ENCODE results near the gene RNF169.

Gene RNF169, protein sequence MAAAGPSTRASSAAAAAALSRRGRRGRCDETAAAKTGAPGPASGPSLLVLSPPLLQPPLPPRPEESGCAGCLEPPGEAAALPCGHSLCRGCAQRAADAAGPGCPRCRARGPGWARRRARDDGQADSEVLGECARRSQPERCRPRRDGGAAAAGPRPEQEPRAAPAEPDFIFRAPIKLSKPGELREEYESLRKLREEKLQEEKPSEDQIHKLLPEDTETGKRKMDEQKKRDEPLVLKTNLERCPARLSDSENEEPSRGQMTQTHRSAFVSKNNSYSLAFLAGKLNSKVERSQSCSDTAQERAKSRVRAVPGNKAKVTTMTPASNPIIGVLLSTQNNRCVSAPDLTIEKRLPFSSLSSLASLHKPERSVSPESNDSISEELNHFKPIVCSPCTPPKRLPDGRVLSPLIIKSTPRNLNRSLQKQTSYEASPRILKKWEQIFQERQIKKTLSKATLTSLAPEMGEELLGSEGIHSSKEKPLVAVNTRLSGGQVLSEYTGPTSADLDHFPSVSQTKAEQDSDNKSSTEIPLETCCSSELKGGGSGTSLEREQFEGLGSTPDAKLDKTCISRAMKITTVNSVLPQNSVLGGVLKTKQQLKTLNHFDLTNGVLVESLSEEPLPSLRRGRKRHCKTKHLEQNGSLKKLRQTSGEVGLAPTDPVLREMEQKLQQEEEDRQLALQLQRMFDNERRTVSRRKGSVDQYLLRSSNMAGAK

DNA sequence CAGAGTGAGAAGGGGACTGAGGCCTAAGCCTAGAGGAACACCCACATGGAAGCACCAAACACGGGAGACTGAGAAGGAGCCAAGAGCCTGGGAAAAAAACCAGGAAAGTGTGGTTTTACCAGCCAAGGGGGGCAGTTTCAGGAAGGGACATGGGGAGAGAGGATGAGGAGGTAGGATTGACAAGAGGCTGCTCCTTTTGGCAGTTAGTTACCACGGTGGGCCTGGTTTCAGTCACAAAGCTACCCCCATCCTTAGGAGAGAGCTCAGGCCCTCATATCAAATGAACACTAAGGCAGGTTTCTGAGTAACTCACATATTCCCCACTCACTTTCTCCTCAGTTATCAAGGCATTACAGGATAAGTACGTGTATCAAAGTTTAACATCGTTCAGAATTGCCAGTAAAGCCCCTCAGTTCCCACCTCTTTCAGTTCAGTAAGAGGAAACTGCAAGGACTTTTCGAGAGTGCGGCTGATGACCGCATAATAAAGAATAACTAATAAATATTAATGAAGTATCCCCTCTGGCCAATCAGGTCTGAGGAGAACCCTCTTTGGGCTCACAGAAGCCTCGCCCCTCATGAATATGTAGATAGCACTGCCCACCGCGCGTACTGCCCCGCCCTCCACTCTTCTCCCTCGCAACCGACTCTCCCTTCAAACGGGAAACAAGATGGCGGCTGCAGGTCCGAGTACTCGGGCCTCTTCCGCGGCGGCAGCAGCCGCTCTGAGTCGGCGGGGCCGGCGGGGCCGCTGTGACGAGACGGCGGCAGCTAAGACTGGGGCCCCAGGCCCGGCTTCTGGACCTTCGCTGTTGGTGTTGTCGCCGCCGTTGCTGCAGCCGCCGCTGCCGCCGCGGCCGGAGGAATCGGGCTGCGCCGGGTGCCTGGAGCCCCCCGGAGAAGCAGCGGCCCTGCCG is at the start of gene RNF169:
TSS of gene RNF169 (plus strand) at position 639 of the 916 bp plus-strand sequence. CDS start at position 671, 32 bp downstream.
- peak; percentile 94 for DNase-seq

DNA sequence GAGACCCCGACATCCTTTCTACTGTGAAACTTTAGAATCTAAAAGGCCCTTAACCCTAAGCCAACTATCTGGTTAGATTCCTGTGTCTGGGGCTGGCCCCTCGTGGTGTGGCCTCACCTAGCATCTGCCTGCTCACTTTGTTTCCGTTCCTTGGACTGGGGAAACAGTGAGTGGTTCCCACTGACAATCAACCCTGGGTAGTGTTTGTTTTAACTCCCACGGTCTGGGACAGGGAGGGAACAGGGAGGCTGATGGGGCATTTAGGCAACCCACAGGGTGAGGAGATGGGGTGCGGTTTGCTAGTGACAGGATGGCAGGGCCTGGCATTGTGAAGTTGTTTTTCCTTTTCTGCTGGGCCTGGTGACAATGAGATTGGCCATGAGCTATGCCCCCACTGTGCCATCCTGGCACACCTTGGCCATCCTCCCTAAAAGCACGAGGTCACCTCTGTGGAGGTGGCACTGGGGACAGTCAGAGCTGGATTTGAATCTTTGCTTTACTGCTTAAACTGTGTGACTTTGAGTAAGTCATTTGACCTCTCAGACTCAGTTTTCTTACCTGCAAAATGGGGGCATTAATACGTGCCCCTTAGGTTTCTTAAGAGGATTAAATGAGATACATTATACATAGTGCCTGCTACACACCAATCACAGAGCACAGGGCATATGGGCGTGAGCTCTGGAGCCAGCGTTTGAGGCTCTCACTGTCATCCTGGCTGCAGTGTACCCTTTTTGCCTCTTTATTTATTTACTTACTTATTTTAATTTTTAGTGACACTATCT is 48.8 kb upstream of the RNF169 start:
- no peak for DNase-seq

GRCh38 chr11:74701351-74701750 is 47.3 kb upstream of the RNF169 start:
- no peak for DNase-seq

DNA sequence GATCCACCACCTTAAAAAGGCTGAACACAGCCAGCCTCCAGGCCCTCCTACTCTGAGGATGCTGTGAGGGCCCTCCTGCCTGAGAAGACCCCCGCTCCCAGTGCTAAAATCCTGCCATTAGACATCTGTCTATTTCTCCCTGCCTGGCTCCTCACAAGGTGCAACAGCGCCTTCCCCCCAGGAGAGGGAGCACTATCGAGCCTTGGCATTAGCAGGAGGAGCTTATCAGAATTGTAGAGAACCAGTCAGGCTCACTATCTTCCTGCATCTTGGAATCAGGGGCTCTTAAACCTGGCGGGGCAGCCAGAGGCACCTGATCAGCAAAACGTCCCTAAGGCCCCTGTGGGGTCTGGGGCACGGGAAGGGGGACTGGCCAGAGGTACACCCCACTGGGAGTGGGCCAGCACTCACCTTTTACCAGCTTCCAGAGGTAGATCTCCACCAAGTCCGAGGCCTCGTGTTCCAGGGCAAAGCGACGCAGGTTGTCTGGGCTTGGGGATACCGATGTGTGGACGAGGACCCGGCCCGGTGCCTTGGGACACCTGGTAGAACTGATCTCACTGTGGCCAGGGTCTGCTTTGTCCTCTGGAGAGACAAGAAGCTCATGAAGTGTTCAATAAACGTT is 46.2 kb upstream of the RNF169 start:
- peak; percentile 61 for DNase-seq

- no peak for DNase-seq
Observed at GRCh38 chr11:74703211-74703610, 45.4 kb upstream of the RNF169 start.

DNA sequence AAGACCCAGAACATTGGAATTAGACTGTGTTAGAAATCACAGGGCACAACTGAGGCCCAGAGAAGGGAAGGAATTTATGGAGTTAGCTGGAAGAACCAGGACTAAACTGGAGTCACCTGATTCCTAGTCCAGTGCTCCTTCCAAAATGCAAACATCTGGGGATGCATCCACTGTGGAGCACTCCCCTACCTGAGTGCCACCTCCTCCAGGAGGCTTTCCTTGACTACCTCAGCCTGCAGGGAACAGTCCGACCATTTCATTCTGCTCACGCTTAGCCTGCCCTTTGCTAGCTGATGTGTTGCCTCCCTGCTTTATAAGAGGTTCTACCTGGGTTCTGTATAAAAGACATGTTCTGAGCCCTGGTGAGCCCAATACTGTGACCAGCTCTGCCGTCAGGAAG is 41.5 kb upstream of the RNF169 start:
- no peak for DNase-seq

DNA sequence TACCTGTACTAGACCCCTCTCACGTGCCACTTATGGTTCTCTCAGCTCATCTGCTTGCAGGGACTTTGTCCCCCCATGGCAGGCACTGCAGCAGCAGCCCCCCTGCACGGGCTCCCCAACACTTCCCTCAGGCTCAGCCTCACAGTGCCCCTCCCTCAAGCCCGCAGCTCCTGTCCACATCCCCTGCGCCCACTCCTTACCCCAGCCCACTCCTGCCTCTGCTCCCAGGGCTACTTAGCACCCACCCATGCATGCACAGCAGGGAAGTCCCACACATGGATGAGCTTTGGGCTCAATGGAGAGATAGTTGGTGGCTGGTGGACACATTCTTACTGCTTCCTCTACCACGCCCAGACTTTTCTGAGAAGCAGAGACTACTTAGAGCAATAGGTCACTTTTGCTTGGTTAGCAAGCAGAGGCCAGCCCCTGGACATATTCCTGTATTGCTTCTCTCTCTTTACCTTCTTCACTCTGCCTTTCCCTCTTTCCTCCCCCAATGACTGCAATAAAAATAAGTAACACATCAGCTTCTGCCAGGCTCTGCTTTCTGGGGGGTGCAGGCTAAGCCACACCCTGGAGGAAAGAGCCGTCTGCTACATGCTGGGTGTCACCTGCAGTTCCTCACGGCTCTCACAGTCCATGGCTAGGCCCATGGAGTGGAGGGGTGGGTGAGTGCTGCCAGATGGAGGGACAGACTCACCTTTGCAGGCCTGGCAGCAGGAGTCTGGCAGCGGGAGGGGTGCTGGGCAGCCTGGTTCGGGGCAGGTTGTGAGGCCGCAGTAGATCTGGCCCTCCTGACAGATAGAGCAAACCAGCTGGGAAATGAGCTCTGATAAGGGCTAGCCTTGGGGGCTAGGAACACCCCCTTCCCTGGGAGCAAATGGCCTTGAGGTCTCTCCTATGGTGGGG is 40.8 kb upstream of the RNF169 start:
- DNase-seq = no peak

DNA sequence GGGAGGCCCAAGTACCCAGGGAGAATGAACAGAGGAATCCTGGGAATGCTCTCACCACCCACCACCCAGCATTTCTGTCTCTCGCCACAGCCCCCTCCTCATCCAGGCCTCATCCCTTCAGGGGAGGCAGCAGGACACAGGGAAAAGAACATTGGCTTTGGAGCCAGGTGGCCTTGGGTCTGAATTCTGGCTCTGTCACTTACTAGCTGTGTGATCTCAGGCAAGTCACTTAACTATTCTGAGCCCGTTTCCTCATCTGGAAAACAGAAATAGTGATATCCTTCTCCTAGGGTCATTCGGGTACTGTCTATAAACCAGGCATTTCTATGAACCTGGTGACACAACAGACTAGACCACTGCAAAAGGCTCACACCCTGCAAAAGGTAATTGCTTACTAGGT is 39.5 kb upstream of the RNF169 start:
- DNase-seq = no peak

GRCh38 chr11:74710281-74710938 is 38.2 kb upstream of the RNF169 start:
- DNase-seq = no peak

DNA sequence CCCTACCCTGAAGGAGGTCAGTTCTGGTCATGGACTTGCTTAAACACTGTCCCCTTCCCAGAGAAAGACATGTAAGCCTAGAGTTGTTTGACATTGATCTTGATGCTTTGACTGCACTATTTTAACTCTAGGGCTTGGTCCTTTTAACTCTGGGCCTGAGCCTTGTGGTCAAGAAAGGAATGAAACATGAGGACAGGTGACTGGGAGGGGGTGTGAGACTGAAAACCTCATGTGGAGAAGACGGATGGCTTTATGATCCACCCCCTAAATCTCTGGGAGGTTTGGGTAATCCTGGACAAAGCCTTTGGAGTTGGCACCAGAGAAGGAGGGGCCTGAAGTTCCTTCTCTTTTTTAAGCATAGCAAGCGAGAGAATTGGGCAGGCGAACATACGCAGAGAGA is 35.0 kb upstream of the RNF169 start:
- DNase-seq = no peak

DNA sequence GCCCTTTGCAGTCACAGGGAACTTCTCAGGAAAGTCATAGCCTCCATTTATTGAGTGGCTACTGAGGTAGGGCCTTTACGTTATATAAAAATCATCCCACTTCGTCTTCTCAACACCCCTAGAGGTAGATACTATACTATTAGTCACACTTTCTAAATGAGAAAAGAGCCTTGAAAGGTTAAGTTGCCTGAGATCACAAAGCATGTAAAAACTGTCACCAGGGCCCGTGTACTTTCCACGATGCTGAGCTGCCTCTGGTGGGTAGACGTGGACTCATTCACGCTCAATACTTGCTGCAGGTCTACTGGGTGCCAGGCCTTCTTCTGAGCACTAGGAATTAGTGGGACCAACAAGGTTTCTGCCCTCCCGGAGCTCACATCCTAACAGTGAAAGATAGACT is 33.7 kb upstream of the RNF169 start:
- no peak for DNase-seq

GRCh38 chr11:74717221-74717969 is 31.3 kb upstream of the RNF169 start:
- DNase-seq = no peak

GRCh38 chr11:74719011-74719410 is 29.6 kb upstream of the RNF169 start:
- DNase-seq = no peak

- no peak for DNase-seq
Observed at GRCh38 chr11:74720596-74721478, 27.8 kb upstream of the RNF169 start.

GRCh38 chr11:74721479-74721835 is 27.2 kb upstream of the RNF169 start:
- DNase-seq = no peak

- DNase-seq = no peak
Observed at GRCh38 chr11:74723511-74723910, 25.1 kb upstream of the RNF169 start.

DNA sequence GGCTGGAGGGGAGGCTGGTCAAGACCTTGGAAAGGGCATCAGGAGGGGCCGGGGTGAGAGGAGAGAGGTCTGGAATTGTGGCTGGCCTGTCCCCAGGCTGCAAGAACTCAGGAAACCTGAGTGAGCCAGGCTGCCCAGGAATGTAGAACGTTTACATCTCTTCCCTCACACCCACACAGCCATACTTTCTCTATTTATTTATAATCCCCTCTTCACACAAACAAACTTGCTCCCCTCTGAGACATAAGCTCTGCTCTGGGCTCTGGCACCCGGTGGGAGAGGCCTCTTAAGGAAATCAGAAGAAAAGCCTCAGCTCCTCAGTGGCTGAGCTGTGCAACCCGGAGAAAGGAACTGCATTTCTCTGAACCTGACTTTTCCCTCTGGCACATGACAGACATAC is 22.9 kb upstream of the RNF169 start:
- DNase-seq = no peak

DNA sequence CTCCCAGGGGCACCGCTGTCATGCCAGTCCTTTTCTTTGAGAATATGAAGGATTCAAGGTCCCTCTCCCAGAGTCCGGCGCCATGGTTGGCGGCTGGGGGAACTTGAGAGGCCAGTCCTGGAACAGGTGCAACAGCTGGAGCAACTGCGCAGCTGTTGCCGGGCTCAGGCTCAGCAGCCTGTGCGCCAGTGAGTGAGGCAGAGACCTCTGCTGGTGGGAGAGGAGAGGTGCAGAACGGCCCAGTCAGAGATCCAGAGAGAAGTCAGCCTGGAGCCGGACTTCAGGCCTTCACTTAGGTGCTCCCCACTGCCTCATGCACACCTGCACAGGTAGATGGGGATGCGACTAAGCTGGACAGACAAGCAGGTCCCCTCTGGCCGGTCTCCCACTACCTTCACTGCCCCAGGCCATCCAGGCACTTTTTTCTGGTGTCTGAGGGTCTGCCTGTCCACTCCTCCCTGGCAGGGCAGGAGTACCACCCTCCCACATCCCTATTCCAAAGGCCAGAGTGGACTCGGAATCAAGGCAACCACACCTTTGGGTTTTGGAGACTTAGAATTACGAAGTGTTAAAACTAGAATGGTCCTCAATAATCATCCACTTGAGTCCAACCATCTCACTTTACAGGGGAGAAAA is 22.0 kb upstream of the RNF169 start:
- peak; percentile 59 for DNase-seq

All from CD4-positive, alpha-beta T cell treated with Interleukin-17A for 1 hour (primary cell).